GM19043 (cell line): ENCODE measurements around the gene SVIL.
"Not testable (repeated sequence)": the region's sequence is repeated elsewhere in the genome, so short reads cannot be mapped to it uniquely, and the experiment has no call there.

Experiments used
- ATAC-seq: cut with Tn5 transposase; IDR thresholded peaks from one replicate; pipeline ENCODE4 v1.9.1; 2021; ENCODE audit warnings: low read depth; ENCODE audit not compliant: unreplicated experiment

Gene SVIL

DNA sequence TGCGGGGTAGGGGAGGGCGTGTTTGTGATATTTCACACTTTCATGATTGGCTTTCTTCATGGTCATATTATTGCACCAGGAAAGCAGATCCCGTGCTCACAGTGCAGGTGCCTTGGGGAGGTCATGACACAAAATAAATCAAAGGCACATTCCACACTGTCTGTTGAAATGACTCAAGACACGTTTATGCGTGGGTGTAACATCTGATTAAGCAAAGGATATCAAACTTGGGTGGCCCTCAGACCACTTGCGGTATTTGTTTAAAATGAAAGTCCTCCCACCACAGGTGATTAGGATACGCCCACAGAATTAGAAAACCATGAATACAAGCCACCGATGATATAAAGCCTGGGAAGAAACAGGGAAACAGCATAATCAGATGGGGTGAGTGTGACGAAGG is 51.1 kb downstream of the SVIL start:
- no peak for ATAC-seq

GRCh38 chr10:29582769-29583168 is 52.0 kb downstream of the SVIL start:
- ATAC-seq, result not testable (repeated sequence)

GRCh38 chr10:29579455-29579970 is 55.3 kb downstream of the SVIL start:
- ATAC-seq, result no peak

GRCh38 chr10:29578457-29578856 is 56.3 kb downstream of the SVIL start:
- no peak for ATAC-seq

- no peak for ATAC-seq
Measured at GRCh38 chr10:29576681-29577080, 58.1 kb downstream of the SVIL start.

DNA sequence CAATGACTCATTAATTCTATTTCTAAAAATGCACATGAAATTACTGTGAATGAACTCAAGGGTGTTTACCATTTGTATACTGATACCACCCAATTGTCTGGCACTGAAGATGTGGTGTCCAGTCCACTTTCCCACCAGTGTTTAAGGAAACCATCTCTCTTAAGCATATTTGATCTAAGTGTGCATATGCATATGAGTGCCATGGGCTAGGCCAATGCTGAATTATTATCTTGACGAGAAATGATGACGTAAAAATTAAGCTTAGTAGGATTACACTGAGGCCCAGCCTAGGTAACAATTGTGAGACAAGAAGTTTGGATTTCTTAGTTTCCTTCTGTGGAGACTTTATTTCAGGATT is 59.7 kb downstream of the SVIL start:
- ATAC-seq, result no peak

DNA sequence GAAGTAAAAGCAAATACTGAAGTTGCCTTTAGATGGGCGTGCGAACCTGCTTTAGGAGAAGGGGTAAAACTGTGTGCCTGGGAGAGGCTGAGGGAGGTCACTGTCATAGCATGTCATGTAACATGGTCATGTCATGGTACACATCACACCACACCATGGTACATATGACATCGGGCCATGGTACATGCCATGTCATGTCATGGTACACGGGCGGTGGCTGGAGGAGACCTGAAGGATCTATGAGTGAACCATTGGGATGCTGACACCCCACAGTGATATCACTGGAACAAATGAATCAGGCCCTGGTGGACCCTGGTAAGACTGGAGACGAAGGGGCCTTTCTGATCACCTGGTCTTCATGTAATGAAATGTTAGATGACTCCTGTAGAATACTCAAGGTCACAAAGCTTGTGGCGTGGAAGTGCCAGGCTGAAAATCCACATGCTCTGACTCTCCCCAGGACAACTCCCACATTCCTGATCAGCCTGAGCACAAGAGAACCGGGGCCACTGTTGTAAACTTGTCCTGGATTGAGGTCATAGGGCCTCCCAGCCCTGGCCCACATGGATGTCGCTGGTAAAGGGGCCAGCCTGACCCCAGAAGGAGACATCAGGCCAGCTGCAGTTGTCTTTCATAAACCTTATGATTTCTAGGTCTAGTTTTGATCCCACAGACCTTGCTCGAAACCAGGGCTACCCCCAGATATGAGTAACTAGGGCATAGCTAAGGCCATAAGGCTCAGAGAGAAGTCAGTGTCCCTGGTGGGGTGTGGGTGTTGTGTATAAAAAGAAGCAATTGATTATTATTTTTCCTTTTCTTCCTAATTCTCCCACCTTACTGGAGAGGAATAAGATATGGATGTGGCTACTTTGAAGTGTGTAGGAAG is 60.3 kb downstream of the SVIL start:
- ATAC-seq, result not testable (repeated sequence)

DNA sequence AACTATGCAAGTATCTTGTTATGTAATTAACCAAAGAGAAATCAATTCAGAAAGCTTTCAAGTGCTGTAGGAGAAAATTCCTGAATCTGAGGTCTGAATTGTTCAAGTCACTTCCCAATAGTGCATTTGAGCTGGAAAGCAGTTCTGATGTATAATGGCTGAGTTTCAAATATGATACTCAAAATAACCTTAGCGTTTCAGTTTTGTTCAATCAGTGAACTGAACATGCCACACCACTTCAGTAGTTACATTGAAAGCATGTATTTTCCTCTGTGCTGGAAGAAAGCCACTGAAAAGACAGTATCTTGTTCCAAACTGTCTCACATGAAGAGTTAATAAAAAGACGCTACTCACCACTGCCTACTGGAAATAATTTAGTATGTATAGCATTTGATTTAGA is 64.5 kb downstream of the SVIL start:
- not testable (repeated sequence) for ATAC-seq

DNA sequence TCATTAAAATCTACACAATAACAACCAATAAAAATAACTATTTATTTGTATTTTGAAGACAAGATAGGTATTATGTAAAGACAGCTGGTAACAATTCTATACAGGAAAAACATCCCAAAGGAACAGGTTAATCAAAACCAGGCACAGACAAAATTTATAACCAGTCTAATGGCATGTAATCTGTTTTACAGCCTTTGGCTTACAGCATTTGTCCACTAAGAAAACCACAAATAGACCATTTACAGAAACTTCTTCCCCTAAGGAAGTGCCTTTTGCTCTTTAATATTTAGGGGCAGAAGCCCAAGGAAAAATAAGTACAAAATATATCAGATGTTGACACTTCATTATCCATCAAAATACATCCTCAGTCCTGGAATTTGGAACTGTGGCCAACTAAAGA is 65.0 kb downstream of the SVIL start:
- ATAC-seq, result no peak

DNA sequence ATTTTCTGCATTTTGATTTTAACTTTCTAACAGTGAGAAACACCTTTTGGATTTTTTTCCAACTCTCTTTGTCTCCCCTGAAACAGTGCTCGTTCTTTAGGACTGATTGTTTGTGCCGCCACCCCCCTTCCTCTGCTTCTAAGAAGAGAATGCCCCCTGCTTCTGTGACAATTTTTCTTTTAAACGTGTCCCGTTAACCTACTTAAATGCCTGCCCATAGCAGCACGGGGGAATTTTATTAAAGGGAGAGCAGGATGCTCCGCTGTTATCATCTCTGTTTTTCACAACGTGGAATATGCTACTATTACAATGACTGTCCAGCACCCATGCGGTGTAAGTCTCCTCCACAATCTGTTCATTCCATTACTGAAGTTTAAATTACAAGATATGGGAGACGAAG is 67.8 kb downstream of the SVIL start:
- ATAC-seq, result no peak

DNA sequence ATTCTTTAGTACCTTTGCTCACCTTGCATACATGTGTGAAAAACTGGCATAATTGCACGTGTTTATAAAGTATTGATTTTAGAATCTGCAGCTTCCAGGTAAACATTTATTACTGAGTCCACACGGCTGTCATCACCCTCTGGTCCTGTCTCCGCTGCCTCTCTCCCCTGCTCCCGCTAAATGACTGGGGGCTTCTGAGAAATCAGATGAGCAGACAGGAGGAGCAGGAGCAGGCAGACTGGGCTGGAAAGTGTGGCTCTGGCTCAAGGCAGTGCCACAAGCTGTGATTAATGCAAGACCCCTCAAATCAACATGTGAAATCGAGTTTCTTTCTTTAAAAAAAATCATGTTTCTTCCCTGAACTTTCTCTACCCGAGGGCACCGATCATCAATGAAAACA is 68.6 kb downstream of the SVIL start:
- ATAC-seq, result not testable (repeated sequence)

GRCh38 chr10:29563420-29564035 is 71.2 kb downstream of the SVIL start:
- no peak for ATAC-seq

GRCh38 chr10:29563006-29563405 is 71.8 kb downstream of the SVIL start:
- ATAC-seq, result peak; percentile 93

- ATAC-seq, result no peak
Measured at GRCh38 chr10:29559996-29560395, 74.8 kb downstream of the SVIL start.

DNA sequence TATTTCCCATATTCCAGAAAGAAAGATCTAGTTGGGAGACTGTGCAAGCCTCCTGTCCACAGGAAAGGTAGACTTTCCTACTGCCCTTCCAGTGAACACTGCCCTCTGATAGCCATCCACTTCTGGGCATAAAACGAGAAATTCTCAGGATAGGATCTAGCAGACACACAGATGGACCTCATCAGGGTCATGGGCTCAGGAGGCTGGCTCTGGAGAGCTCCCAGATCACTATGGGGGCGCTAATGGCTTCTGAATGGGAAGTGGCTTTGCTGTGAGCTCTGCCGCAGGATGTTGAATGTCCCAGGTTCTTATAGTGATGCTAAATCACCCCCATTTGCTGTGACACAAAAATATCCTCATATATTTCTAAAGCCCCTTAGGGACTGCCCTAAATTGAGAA is 77.1 kb downstream of the SVIL start:
- no peak for ATAC-seq

- ATAC-seq, result no peak
Measured at GRCh38 chr10:29555746-29556481, 78.9 kb downstream of the SVIL start.

GRCh38 chr10:29555091-29555745 is 79.6 kb downstream of the SVIL start:
- ATAC-seq, result no peak

- ATAC-seq, result no peak
Measured at GRCh38 chr10:29554660-29555059, 80.1 kb downstream of the SVIL start.

DNA sequence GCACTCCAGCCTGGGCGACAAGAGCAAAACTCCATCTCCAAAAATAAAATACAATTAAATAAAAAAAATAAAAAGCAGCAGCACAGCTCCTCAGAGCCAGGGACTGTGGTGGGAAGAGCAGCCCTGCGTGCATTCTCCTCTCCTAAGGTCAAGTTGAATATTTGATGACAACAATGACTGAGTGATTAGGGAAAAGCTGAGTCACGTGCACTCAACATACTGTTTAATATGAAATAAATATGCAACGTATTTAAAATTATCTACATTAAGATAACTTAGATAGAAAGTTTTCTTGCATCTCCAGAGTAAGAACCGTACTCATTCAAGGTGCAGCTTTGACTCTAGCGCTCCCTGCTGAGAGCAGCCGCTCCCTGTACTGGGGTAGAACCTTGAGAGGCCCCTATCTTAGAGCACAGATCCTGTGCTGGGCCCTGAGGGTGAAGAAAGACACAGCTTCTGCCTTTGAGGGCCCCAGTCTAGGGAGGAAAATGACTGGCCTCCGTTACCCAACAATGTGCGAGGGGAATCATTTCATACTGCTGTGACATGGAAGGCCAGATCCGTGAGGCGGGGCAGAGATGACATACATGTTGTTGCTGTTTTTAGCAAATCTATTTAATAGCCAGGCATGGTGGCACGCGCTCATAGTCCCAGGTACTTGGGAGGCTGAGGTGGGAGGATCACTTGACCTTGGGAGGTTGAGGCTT is 81.1 kb downstream of the SVIL start:
- no peak for ATAC-seq

GRCh38 chr10:29553116-29553515 is 81.7 kb downstream of the SVIL start:
- ATAC-seq, result not testable (repeated sequence)
